Measurements from ENCODE around the gene DOCK2. TPM values are rescaled to one million over a fixed set of nuclear protein-coding genes. Genes with fewer than 3 reads are reported as not detected.

Gene DOCK2
- total RNA-seq, 1 donor from 2014 or later = 13.5 TPM

DNA sequence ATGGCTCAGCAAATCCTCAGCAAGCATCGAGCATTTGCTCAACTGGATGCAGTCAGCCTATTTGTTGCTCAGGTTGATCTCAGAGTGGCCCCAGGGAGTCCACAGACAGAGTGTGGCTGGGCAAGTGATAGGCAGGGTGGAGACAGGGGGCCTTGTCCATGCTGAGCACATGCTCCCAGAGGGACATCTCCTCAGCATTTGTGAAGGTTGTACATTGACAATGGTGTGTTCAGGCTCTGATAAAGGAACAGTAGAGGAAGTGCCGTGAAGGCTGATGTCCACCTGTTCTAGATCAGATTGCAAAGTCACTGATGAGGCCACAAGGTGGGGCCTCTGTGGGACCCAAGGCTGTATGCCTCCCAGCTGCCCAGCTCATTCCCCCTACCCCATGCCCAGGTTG is 418.5 kb downstream of the DOCK2 start:
- no peak for DNase-seq (ENCODE audit: low read depth)

- DNase-seq (ENCODE audit: low read depth) = peak; percentile 19
These were observed 419.6 kb downstream of the DOCK2 start for GRCh38 chr5:170056561-170057267.

GRCh38 chr5:170057311-170057710 is 420.2 kb downstream of the DOCK2 start:
- DNase-seq (ENCODE audit: low read depth) = peak; percentile 15

GRCh38 chr5:170059221-170059620 is 422.1 kb downstream of the DOCK2 start:
- no peak for DNase-seq (ENCODE audit: low read depth)

DNA sequence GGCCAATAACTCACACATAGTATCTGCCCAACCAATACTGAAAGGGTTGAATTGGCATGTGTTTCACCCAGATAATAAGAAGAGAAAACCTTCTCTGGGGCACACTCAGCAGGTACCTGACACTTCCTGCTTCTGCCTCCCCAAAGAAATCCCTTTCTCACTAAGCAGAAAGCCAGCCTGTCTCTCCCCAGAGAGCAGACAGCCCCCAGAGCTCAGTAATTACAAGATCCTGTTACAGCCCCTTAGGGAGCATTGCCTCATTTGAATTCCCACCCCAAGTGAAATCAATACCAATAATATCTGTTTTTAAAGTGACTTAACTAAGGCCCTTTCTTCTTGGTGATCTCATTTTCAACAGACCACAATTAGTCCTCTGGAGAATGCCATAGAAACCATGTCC is 430.1 kb downstream of the DOCK2 start:
- no peak for DNase-seq (ENCODE audit: low read depth)

DNA sequence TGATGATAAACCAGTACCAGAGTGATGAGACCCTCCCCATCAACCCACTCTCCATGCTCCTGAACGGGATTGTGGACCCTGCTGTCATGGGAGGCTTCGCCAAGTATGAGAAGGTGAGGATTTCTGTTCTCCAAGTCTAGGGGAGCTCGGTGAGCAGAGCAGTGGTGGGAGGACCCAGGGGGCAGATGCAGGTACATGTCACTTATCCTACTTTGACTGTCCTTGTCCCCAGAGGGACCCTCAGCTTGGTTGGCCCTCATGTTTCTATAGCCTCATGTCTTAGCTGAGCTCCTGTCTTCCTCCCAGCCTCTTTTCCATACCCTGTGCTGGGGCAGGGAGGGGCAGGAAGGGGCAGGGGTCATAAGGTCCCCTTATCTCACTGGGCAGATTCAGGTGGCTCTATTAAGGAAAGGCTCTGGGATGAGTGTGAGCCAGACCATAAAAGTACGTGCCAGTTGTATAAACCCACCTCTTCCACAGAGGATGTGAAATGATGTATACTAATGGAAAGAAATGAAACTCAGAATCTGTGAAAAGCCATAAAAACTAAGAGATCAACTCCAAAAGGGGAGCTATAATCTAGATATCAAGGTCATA is 430.6 kb downstream of the DOCK2 start:
- DNase-seq (ENCODE audit: low read depth) = no peak

- DNase-seq (ENCODE audit: low read depth) = no peak
These were observed 432.4 kb downstream of the DOCK2 start for GRCh38 chr5:170069512-170069911.

DNA sequence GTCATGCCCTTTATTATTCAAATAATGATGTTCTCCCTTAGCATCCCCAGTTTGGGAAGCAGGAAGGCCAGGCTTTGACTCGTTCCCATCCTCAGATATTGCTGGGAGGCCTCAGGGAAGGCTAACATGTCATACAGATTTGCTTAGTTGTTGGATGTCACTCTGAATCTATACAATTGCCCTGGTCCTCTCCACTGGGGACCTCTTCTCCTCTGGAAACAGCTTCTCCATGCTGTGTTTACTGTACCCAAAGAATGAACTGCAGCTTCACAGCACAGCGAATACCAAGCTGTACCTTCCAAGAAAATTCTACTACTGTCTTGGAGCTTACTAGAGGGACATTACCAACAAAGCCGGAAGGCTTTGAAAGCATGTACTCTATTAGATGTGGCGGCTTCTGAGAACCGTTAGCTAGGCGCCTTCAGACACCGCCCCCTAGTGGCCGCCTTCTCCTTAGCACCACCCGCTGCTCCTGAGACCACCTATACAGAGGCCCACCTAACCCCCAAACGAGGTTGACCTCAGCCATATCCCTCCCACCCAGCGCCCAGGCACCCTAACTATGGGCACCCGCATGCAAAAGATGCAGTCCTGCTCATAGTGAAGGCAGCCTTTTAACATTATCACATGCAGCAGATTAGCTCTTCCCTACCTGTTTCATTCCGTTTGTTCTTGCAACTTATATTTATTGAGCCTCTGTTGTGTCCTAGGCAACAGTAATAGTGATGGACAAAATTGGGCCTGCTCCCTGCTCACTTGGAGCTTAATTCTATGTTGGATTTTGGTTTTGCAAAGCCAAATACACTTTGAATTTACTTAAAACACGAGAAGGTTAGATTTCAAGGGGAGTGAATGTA is 433.7 kb downstream of the DOCK2 start:
- peak; percentile 30 for DNase-seq (ENCODE audit: low read depth)

- DNase-seq (ENCODE audit: low read depth) = no peak
These were observed 434.7 kb downstream of the DOCK2 start for GRCh38 chr5:170071748-170072147.

DNA sequence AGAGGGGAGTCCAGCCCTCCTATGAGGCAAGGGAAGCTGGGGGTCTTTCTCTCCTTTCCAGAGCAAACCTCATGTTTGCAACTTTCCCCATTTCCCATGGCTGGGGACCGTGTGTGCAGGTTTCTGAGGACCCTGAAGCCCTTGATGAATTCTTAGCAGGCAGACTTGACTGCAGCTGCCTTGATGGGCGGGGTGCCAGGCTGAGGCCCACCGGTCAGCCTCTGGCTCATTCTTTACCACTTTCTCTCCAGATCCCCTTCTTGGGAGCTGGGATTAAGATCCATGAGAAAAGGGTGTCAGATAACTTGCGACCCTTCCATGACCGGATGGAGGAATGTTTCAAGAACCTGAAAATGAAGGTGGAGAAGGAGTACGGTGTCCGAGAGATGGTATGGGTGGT is 438.6 kb downstream of the DOCK2 start:
- DNase-seq (ENCODE audit: low read depth) = no peak

- no peak for DNase-seq (ENCODE audit: low read depth)
These were observed 439.1 kb downstream of the DOCK2 start for GRCh38 chr5:170076211-170076610.

GRCh38 chr5:170076739-170077138 is 439.7 kb downstream of the DOCK2 start:
- DNase-seq (ENCODE audit: low read depth) = no peak

- DNase-seq (ENCODE audit: low read depth) = no peak
These were observed 440.5 kb downstream of the DOCK2 start for GRCh38 chr5:170077526-170077925.

- DNase-seq (ENCODE audit: low read depth) = no peak
These were observed 441.4 kb downstream of the DOCK2 start for GRCh38 chr5:170078458-170078857.

DNA sequence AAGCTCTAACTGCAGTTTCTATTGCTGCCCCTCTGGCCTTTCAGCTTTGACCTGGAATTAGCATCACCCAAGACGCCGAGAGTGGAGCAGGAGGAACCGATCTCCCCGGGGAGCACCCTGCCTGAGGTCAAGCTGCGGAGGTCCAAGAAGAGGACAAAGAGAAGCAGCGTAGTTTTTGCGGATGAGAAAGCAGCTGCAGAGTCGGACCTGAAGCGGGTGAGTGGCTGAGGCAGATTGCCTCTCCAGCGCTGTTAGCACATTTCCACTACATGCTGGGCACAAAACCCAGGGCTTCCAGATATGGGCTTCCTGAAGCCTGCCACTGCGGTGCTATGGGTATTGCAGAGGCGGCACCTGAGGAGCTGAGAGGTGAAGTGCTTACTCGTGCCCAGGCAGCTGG is 441.9 kb downstream of the DOCK2 start:
- DNase-seq (ENCODE audit: low read depth) = no peak

- no peak for DNase-seq (ENCODE audit: low read depth)
These were observed 443.1 kb downstream of the DOCK2 start for GRCh38 chr5:170080217-170080616.

GRCh38 chr5:170080786-170081445 is 443.8 kb downstream of the DOCK2 start:
- no peak for DNase-seq (ENCODE audit: low read depth)

DNA sequence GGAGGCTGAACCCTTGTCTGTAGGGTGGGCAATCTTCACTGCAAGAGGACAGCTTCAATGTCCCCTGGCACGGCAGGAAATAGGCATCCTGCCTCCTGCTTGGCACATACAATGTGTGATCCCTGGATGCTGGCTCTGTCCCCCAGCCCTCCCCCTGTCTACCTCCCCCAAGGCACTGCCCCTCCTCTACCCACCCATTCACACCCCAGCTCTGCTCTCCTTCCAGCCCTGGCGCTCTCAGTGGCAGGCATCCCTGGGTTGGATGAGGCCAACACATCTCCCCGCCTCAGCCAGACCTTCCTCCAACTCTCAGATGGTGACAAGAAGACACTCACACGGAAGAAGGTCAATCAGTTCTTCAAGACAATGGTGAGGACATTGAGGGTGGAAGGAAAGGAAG is 444.5 kb downstream of the DOCK2 start:
- no peak for DNase-seq (ENCODE audit: low read depth)

DNA sequence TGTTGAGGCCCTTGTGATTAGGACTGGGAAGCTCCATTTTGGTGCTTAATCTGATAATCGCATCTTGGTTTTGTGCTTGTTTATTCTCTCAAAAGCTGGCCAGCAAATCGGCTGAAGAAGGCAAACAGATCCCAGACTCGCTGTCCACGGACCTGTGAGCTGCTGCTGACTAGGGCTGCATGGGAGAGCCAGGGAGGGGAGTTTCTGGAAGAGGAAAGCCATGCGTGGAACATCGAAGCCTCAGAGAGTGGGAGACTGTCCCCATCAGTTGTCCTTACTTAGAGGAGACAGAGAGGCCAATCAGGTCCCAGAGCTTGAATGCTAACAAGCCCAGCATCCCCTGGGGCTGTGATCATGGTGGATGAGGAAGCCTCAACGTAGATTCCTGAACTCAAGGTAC is 445.6 kb downstream of the DOCK2 start:
- DNase-seq (ENCODE audit: low read depth) = no peak

DNA sequence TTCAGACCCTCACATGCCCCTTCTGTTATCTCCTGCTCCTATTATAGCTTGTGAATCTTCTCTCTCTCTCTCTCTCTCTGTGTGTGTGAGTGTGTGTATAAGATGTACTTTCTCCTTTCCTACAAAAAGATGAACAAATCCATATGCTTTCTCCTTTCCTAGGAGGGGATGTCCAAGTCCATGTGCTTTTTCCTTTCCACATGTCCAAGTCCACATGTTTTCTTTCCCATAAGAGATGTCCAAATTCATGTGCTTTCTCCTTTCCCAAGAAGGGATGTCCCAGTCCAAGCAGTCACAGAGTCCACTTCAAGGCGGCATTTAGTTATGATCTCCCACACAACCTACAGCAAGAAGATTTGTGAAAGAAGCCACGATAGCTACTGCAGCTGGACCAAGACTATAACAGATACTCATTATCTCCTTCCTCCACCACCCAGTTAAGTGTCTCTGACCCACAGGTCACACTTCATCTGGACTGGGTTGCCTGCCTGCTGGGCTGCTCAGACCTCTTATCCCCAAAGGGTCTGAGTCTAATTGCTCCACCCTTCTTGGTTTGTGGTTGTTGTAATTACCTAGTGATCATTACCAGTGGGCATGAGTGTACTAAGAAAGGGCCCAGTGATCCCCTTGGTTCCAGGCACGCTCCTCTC is 450.2 kb downstream of the DOCK2 start:
- DNase-seq (ENCODE audit: low read depth) = no peak

GRCh38 chr5:170092455-170093101 is 455.5 kb downstream of the DOCK2 start:
- DNase-seq (ENCODE audit: low read depth) = no peak

Data from renal cortical epithelial cell (primary cell).